KMS-11 (cell line): Measurements from ENCODE around the gene SMG7.

Experiments used
- H2AFZ ChIP-seq: fragments of 200-600 bp; sonication (generic); 2 replicates; pipeline ENCODE4 v1.6.1; 2016; ENCODE audit warnings: antibody characterized with exemption, mixed run types, low read depth
- H3K27ac ChIP-seq: fragments of 200-600 bp; sonication (generic); 2 replicates; pipeline ENCODE4 v1.6.1; 2016; ENCODE audit warnings: mild to moderate bottlenecking, mixed run types
- H3K27me3 ChIP-seq: fragments of 200-600 bp; sonication (generic); 2 replicates; pipeline ENCODE4 v1.6.1; 2017; ENCODE audit warnings: mild to moderate bottlenecking, low read depth, mixed run types, moderate library complexity; ENCODE audit not compliant: insufficient read depth
- H3K36me3 ChIP-seq: fragments of 200-600 bp; sonication (generic); 2 replicates; pipeline ENCODE4 v1.6.1; 2017; ENCODE audit warnings: mild to moderate bottlenecking, mixed run types; ENCODE audit not compliant: insufficient read depth
- H3K4me1 ChIP-seq: fragments of 200-600 bp; sonication (generic); 2 replicates; pipeline ENCODE4 v1.6.1; 2016; ENCODE audit warnings: mild to moderate bottlenecking, low read depth, mixed run types; ENCODE audit not compliant: poor library complexity, severe bottlenecking
- H3K4me2 ChIP-seq: fragments of 200-600 bp; sonication (generic); 2 replicates; pipeline ENCODE4 v1.7.0; 2016; ENCODE audit warnings: mild to moderate bottlenecking, mixed run types
- H3K4me3 ChIP-seq: fragments of 200-600 bp; sonication (generic); IDR thresholded peaks from 2 replicates; pipeline ENCODE4 v1.6.1; 2017; ENCODE audit warnings: low read depth, low read length, mixed read lengths; ENCODE audit not compliant: insufficient read depth
- H3K79me2 ChIP-seq: fragments of 200-600 bp; sonication (generic); 2 replicates; pipeline ENCODE4 v1.6.1; 2016; ENCODE audit warnings: low read depth, mixed run types; ENCODE audit not compliant: insufficient read depth
- H3K9ac ChIP-seq: fragments of 200-600 bp; sonication (generic); 2 replicates; pipeline ENCODE4 v1.6.1; 2016; ENCODE audit warnings: mild to moderate bottlenecking, mixed run types
- H4K20me1 ChIP-seq: fragments of 200-600 bp; sonication (generic); 2 replicates; pipeline ENCODE4 v1.6.1; 2016; ENCODE audit warnings: mild to moderate bottlenecking, mixed run types; ENCODE audit not compliant: insufficient read depth
- TF ChIP-seq, protein P1 (sequence below): fragments of 200-600 bp; sonication (generic); conservative IDR thresholded peaks from 2 replicates; pipeline ENCODE4 v1.6.1; 2017; ENCODE audit warnings: low read depth, mild to moderate bottlenecking, antibody characterized with exemption, low read length, moderate library complexity, mixed read lengths

SMG7 gene

GRCh38 chr1:183516725-183517124 is 44.4 kb downstream of the SMG7 start:
- peaks cover 21% of the 10 kb centered on the region; the same call in 1 of the 2 replicates for H3K79me2 ChIP-seq
- no peak overlapping the region for H3K9ac ChIP-seq
- no peak overlapping the region for H3K4me3 ChIP-seq
- H4K20me1 ChIP-seq = 0 out of 2 replicates have a peak, but pooled peaks cover 9% of the 10 kb centered on the region
- TF ChIP-seq, protein P1, sequence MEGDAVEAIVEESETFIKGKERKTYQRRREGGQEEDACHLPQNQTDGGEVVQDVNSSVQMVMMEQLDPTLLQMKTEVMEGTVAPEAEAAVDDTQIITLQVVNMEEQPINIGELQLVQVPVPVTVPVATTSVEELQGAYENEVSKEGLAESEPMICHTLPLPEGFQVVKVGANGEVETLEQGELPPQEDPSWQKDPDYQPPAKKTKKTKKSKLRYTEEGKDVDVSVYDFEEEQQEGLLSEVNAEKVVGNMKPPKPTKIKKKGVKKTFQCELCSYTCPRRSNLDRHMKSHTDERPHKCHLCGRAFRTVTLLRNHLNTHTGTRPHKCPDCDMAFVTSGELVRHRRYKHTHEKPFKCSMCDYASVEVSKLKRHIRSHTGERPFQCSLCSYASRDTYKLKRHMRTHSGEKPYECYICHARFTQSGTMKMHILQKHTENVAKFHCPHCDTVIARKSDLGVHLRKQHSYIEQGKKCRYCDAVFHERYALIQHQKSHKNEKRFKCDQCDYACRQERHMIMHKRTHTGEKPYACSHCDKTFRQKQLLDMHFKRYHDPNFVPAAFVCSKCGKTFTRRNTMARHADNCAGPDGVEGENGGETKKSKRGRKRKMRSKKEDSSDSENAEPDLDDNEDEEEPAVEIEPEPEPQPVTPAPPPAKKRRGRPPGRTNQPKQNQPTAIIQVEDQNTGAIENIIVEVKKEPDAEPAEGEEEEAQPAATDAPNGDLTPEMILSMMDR = no peak
- no peak overlapping the region for H3K4me2 ChIP-seq
- H3K27me3 ChIP-seq = no peaks in the 10 kb centered on the region
- H3K4me1 ChIP-seq = no peaks in the 10 kb centered on the region
- no peak overlapping the region for H2AFZ ChIP-seq
- H3K36me3 ChIP-seq = peaks cover 10% of the 10 kb centered on the region; the same call in 1 of the 2 replicates
- H3K27ac ChIP-seq = no peak overlapping the region

GRCh38 chr1:183517401-183517800 is 45.1 kb downstream of the SMG7 start:
- H3K36me3 ChIP-seq = peaks cover 10% of the 10 kb centered on the region; the same call in 1 of the 2 replicates
- 0 out of 2 replicates have a peak, but pooled peaks cover 6% of the 10 kb centered on the region for H4K20me1 ChIP-seq
- H2AFZ ChIP-seq = no peak overlapping the region
- H3K9ac ChIP-seq = no peak overlapping the region
- H3K79me2 ChIP-seq = peaks cover 14% of the 10 kb centered on the region; the same call in 1 of the 2 replicates
- no peak overlapping the region for H3K27ac ChIP-seq
- no peaks in the 10 kb centered on the region for H3K27me3 ChIP-seq
- no peak overlapping the region for H3K4me2 ChIP-seq
- no peaks in the 10 kb centered on the region for H3K4me1 ChIP-seq
- TF ChIP-seq, protein P1 = no peak
- no peak overlapping the region for H3K4me3 ChIP-seq

- Histone ChIP-seq H3K9ac (no peak overlapping the region), H4K20me1 (no peaks in the 10 kb centered on the region), H3K4me3 (no peak overlapping the region), H3K27ac (no peak overlapping the region), H3K79me2 (peaks cover 5% of the 10 kb centered on the region; the same call in 1 of the 2 replicates), H3K36me3 (peaks cover 10% of the 10 kb centered on the region; the same call in 1 of the 2 replicates), H2AFZ (no peak overlapping the region), H3K4me2 (no peak overlapping the region), H3K27me3 (no peaks in the 10 kb centered on the region), H3K4me1 (no peaks in the 10 kb centered on the region)
- TF ChIP-seq, protein P1 = no peak
These were observed 48.1 kb downstream of the SMG7 start for GRCh38 chr1:183520379-183520778.

- Histone ChIP-seq H3K79me2 (peaks cover 5% of the 10 kb centered on the region; the same call in 1 of the 2 replicates), H3K36me3 (peaks cover 7% of the 10 kb centered on the region; the same call in 1 of the 2 replicates), H4K20me1 (no peaks in the 10 kb centered on the region), H2AFZ (no peak overlapping the region), H3K27me3 (no peaks in the 10 kb centered on the region), H3K4me2 (no peak overlapping the region), H3K4me3 (no peak overlapping the region), H3K27ac (no peak overlapping the region), H3K4me1 (no peaks in the 10 kb centered on the region), H3K9ac (no peak overlapping the region)
- TF ChIP-seq, protein P1 = no peak
These were observed 49.8 kb downstream of the SMG7 start for GRCh38 chr1:183522104-183522503.
